Stomach (tissue), 9 donors: ENCODE measurements around the gene DENND5A. TPM values are rescaled to one million over a fixed set of nuclear protein-coding genes. Genes with fewer than 3 reads are reported as not detected.

Experiments
- DNase-seq, 2 donors: peaks; one replicate each; pipeline versions ENCODE4 v3.0.0 to v3.0.0-alpha.2; 2013 to 2019
- H3K27ac ChIP-seq, 5 donors: fragments of 200-600 bp in 4 of 5; sonication (generic) in 4 of 5; one replicate each; pipeline ENCODE4 v1.5.1; 2013 to 2019; ENCODE audit warnings: mild to moderate bottlenecking in 1 of 5, moderate library complexity in 1 of 5
- H3K27me3 ChIP-seq, 3 donors: fragments of 200-600 bp; sonication (generic); one replicate each; pipeline ENCODE4 v1.5.1; 2017 to 2019; ENCODE audit warnings: mixed run types in 1 of 3
- H3K36me3 ChIP-seq, 4 donors: fragments of 200-600 bp; sonication (generic); 1 replicate in 3 of 4; 2 replicates in 1 of 4; pipeline ENCODE4 v1.5.1; 2016 to 2019
- H3K4me1 ChIP-seq, 4 donors: fragments of 200-600 bp; sonication (generic); one replicate each; pipeline ENCODE4 v1.5.1; 2016 to 2019
- H3K4me3 ChIP-seq, 4 donors: fragments of 200-600 bp; sonication (generic) in 3 of 4; one replicate each; pipeline ENCODE4 v1.5.1; 2016 to 2019; ENCODE audit warnings: mild to moderate bottlenecking in 1 of 4
- H3K9me3 ChIP-seq, 4 donors: fragments of 200-600 bp; sonication (generic); one replicate each; pipeline ENCODE4 v1.5.1; 2016 to 2019
- CTCF ChIP-seq, 7 experiments: fragments of 450-650 bp in 4 of 7; fragments of 200-600 bp in 3 of 7; sonication (generic) in 3 of 7; IDR thresholded peaks; one replicate each; pipeline ENCODE4 v1.5.1; 2016 to 2019; ENCODE audit warnings: antibody characterized with exemption in 7 of 7, control low read depth in 2 of 7, mild to moderate bottlenecking in 1 of 7
- EP300 ChIP-seq: sonication (generic); formaldehyde crosslinking; IDR thresholded peaks from one replicate; pipeline ENCODE4 v1.6.1; 2017; ENCODE audit warnings: antibody characterized with exemption
- POLR2A ChIP-seq, 4 donors: fragments of 450-650 bp; IDR thresholded peaks; one replicate each; pipeline ENCODE4 v1.6.1; 2016; ENCODE audit warnings: antibody characterized with exemption in 4 of 4, control low read depth in 2 of 4, mild to moderate bottlenecking in 1 of 4, moderate library complexity in 1 of 4
- POLR2AphosphoS5 ChIP-seq, 3 donors: sonication (generic); formaldehyde crosslinking; IDR thresholded peaks; one replicate each; pipeline ENCODE4 v1.6.1; 2016; ENCODE audit warnings: antibody characterized with exemption in 3 of 3
- WGBS, 5 donors: extraction: QIAGEN DNeasy Blood & Tissue Kit in 3 of 5; methylation state at CpG; one replicate each; pipeline versions ENCODE4 v1.1.5 to v1.1.7; 2013 to 2018; 5-methylcytosine and 5-hydroxymethylcytosine counted together
- intact Hi-C: fragments of 100-400 bp; cut with DNase I; formaldehyde crosslinking; loops from one replicate; pipeline ENCODE4 v1.15.1; 2023; ENCODE audit warnings: low total_unique reads
- polyA plus RNA-seq, 3 donors: library from polyadenylated mRNA; stranded (reverse); fragments of 200-250 nt; gene quantifications; one replicate each; pipeline ENCODE4 v1.2.3, GENCODE V29; 2013
- small RNA-seq, 4 donors: library from RNA; depleted of rRNA; stranded (forward); fragments of <200 nt; gene quantifications; one replicate each; pipeline ENCODE3, GENCODE V24; 2016
- total RNA-seq, 5 donors: library from RNA; depleted of rRNA; stranded (reverse); fragments of >200 nt; gene quantifications; one replicate each; pipeline versions ENCODE4 v1.1.0 to v1.2.3, GENCODE V29; 2014 to 2016
- donor health status: healthy with polysubstance abuse.
- donor health status: Bipolar disorder and iron deficiency.
- donor health status: healthy.

Gene DENND5A
- total and polyA plus RNA-seq, 8 donors = 14.8 to 152 (median 42.3) TPM

- H3K4me3 ChIP-seq = no peak overlapping the region
- intact Hi-C loops = no loop called here
- DNase-seq = no peak
- H3K27me3 ChIP-seq = peaks cover 0 to 28% (median 11%) of the 10 kb centered on the region in 3 donors
- H3K27ac ChIP-seq = no peak overlapping the region
- H3K9me3 ChIP-seq = no peaks in the 10 kb centered on the region
- TF ChIP-seq CTCF (IDR thresholded peaks at IDR 0.05) (no peak), EP300 (no peak), POLR2A (IDR thresholded peaks at IDR 0.05) (no peak), POLR2AphosphoS5 (IDR thresholded peaks at IDR 0.05) (no peak)
- 10 to 55% (median 39%) methylated on average over 2 to 3 of the region's 3 CpGs for WGBS, 5 donors
- peaks cover 16 to 31% (median 24%) of the 10 kb centered on the region in 4 donors for H3K4me1 ChIP-seq
- no peaks in the 10 kb centered on the region for H3K36me3 ChIP-seq
Measured at GRCh38 chr11:9089061-9089460, 176.1 kb downstream of the DENND5A start.

Small RNAs within 50 kb of the gene (small RNA-seq; reads per million reads assigned to genes)
- gene MIR5691 (0 reads per million in 4 donors), gene RF00017 (0 reads per million in 4 donors)

Other genes with a start within 250 kb of the DENND5A start
- gene SCUBE2, start 173.8 kb downstream of the DENND5A start, total RNA-seq = 10 to 100 TPM in 4 of 5 donors, 1 to 10 TPM in 1; 1.7 to 29.8 (median 26.6) TPM
- gene SCUBE2, start 173.8 kb downstream of the DENND5A start, polyA plus RNA-seq = 10 to 100 TPM; 10.6 to 37.1 (median 14.7) TPM
- gene TMEM41B, start 49.2 kb upstream of the DENND5A start, total RNA-seq = 10 to 100 TPM in 3 of 5 donors, 1 to 10 TPM in 2; 4.5 to 80.4 (median 42.0) TPM
- 10 to 100 TPM in 2 of 3 donors, 1 to 10 TPM in 1; 4.1 to 12.9 (median 10.9) TPM for gene TMEM41B, start 49.2 kb upstream of the DENND5A start, polyA plus RNA-seq
- 100 to 1,000 TPM in 4 of 5 donors, 10 to 100 TPM in 1; 62.4 to 283 (median 129) TPM for gene IPO7, start 119.3 kb upstream of the DENND5A start, total RNA-seq
- 10 to 100 TPM; 23.0 to 32.6 (median 26.1) TPM for gene IPO7, start 119.3 kb upstream of the DENND5A start, polyA plus RNA-seq
- gene ZNF143, start 195.7 kb upstream of the DENND5A start, total RNA-seq = 100 to 1,000 TPM in 1 of 5 donors, 10 to 100 TPM in 3, 1 to 10 TPM in 1; 4.1 to 110 (median 22.8) TPM
- gene ZNF143, start 195.7 kb upstream of the DENND5A start, polyA plus RNA-seq = 10 to 100 TPM; 10.1 to 17.6 (median 13.2) TPM